Hepatocyte (in vitro differentiated cells): Measurements from ENCODE around the gene DCST1.

Experiments
- CTCF ChIP-seq: fragments of 200-600 bp; sonication (generic); IDR thresholded peaks from 2 replicates; pipeline ENCODE4 v1.5.1; 2016; ENCODE audit warnings: antibody characterized with exemption, mild to moderate bottlenecking; ENCODE audit not compliant: poor library complexity
- EZH2 ChIP-seq: fragments of 200-600 bp; sonication (generic); IDR thresholded peaks from 2 replicates; pipeline ENCODE4 v1.6.1; 2016; ENCODE audit warnings: antibody characterized with exemption, mild to moderate bottlenecking, borderline replicate concordance
- EZH2phosphoT487 ChIP-seq: fragments of 200-600 bp; sonication (generic); IDR thresholded peaks from one replicate; pipeline ENCODE4 v1.6.1; 2018; ENCODE audit warnings: antibody characterized with exemption, mild to moderate bottlenecking, low read depth, moderate library complexity; ENCODE audit not compliant: unreplicated experiment, severe bottlenecking

GRCh38 chr1:154999571-155000410 is 33.8 kb upstream of the DCST1 start:
- no peak for TF ChIP-seq CTCF
- TF ChIP-seq EZH2: no peak
- no peak for TF ChIP-seq EZH2phosphoT487
